AG09309 (cell line): Measurements from ENCODE around the gene CDC42BPA.

ENCODE experiments used
- DNase-seq: peaks from one replicate; pipeline ENCODE4 v3.0.0-alpha.2; 2010; ENCODE audit warnings: low read depth
- H3K4me3 ChIP-seq: 2 replicates; pipeline ENCODE4 v1.5.1; 2011; ENCODE audit warnings: mild to moderate bottlenecking, low read depth, low read length, moderate library complexity; ENCODE audit not compliant: control insufficient read depth
- TF ChIP-seq, protein P1 (sequence below): IDR thresholded peaks from 2 replicates; pipeline ENCODE4 v1.5.1; 2011; ENCODE audit warnings: mild to moderate bottlenecking, low read depth, low read length, inconsistent platforms; ENCODE audit not compliant: insufficient read depth, control insufficient read depth; ENCODE audit errors: missing control alignments

Gene CDC42BPA

DNA sequence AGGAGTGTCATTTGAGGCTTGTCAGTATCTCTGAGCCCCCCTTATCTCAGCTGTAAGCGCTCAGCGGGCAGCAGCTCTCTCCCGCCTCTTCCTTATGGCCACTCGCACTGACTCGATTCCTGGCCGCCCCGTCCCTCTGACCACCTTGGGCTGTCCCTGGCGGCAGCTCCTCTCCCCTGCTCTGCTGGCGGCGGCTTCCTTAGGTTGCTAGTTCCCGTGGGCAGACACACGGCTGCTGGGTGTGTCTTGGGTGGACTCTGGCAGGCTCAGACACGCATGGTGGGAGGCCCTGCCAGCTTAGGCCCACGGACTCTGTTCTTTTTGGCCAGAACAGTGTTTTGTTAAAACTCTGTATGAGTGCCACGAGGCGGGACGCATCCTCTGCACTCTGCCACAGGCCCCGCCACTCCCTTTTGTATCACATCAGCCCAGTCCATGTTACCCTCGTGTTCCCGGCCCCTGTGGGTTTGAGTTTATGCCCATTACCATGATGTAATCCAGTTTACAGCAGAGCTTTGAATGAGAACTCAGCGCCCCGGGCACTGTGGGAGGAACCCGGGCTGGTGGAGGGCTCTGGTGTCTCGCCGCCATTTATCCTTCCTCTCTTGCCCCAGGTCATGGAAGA, 332.3 kb downstream of the CDC42BPA start:
- TF ChIP-seq, protein P1, sequence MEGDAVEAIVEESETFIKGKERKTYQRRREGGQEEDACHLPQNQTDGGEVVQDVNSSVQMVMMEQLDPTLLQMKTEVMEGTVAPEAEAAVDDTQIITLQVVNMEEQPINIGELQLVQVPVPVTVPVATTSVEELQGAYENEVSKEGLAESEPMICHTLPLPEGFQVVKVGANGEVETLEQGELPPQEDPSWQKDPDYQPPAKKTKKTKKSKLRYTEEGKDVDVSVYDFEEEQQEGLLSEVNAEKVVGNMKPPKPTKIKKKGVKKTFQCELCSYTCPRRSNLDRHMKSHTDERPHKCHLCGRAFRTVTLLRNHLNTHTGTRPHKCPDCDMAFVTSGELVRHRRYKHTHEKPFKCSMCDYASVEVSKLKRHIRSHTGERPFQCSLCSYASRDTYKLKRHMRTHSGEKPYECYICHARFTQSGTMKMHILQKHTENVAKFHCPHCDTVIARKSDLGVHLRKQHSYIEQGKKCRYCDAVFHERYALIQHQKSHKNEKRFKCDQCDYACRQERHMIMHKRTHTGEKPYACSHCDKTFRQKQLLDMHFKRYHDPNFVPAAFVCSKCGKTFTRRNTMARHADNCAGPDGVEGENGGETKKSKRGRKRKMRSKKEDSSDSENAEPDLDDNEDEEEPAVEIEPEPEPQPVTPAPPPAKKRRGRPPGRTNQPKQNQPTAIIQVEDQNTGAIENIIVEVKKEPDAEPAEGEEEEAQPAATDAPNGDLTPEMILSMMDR = no peak
- no peak for DNase-seq
- H3K4me3 ChIP-seq = no peak overlapping the region

DNA sequence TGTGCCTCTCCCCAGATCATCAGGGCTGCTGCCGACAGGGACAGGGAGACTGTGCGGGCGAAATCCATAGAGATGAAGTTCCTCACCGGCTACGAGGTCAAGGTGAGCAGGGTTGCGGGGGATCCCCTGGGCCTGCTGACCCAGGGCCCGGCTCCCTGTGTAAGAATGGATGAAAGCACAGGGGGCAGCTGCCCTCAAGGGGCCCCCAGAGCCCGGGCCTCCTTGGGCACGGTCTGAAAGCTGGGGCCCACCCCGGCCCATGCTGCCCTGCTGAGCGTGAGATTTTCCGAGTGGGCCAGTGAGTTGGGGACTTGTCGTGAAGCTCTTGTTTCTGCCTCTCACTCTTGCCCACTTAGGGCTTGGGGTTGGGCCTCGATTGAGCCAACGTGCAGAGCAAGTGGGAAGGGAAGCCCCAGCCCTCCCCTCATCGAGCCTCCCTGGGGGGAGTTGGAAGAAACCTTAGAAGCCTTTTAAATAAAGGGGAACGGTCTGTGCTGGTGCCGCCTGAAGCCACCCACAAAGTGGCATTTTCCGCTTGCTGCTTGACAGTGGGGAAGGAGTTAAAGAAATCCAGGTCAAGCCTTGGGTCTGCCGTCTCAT, 333.0 kb downstream of the CDC42BPA start:
- no peak for DNase-seq
- no peak overlapping the region for H3K4me3 ChIP-seq
- TF ChIP-seq, protein P1 = no peak

DNA sequence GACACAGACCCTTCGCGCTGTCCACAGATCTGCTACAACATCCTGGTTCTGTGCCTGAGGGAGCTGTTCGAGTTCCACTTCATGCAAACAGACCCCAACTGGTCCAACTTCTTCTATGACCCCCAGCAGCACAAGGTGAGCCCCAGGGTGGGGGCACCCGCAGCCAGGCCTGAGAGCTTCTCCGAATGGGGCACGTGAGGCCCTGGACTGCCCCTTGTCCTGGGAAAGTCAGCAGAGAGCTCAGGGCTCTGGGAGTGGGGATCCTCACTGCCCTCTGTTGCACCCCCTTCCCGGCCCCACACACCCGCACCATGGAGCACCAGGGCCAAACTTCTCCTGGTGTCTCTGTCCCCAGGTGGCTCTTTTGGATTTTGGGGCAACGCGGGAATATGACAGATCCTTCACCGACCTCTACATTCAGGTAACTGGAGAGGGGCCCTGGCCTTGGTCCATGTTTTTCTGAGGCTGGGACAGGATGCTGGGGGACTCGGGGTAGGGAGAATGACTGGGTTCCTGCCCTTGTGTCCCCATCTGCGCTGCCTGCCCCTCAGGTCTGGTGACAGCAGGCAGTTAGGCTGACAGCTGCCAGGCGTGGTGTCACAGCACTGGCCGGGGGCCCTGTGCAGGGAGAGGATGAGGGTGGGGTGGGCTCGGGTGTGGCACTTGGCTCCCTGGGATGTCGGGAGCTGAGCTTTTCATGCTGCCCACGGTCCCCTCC, 333.6 kb downstream of the CDC42BPA start:
- no peak for DNase-seq
- no peak overlapping the region for H3K4me3 ChIP-seq
- TF ChIP-seq, protein P1 = no peak

DNA sequence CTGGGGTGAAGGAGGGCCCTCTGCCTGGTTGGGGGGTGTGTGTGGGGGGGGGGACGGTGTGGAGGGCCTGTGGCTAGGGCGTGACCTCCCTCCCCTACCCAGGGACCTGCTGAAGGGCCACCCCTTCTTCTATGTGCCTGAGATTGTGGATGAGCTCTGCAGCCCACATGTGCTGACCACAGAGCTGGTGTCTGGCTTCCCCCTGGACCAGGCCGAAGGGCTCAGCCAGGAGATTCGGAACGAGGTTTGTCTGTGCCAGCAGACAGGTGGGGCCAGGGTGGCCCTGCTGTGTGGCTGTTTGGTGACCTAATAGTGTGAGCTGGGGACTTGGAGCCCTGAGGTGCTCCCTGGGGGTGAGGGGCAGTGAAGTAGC, 334.3 kb downstream of the CDC42BPA start:
- TF ChIP-seq, protein P1 = no peak
- no peak for DNase-seq
- H3K4me3 ChIP-seq = no peak overlapping the region

DNA sequence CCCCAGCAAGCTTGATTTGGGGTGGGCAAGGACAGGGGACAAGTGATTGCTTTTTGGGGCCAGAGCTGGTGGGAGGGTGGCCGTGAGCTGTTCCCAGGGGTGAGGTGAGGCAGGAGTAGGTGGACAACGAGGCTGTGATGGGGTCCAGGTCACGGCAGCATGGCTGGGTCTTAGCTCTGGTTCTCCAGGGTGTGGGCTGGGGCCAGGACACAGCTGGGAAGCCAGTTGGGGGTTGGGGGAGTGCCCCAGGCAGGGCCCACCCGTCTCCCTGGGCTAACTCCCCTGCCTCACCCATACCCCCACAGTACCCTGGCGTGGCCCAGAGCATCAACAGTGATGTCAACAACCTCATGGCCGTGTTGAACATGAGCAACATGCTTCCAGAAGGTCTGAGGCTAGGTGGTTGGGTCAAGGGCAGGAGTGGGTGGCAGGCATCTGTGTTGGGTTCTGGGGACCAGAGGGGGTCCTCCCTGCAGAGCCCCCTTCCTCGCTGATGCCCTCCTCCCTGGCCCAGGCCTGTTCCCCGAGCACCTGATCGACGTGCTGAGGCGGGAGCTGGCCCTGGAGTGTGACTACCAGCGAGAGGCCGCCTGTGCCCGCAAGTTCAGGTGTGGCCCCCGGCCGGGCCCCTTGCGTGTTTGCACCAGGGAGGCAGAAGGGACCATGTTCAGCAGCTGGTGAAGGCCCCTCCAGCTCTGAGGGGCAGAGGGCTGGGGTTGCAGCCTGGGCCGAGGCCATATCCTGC, 334.9 kb downstream of the CDC42BPA start:
- TF ChIP-seq, protein P1 = no peak
- H3K4me3 ChIP-seq = no peak overlapping the region
- DNase-seq = no peak

DNA sequence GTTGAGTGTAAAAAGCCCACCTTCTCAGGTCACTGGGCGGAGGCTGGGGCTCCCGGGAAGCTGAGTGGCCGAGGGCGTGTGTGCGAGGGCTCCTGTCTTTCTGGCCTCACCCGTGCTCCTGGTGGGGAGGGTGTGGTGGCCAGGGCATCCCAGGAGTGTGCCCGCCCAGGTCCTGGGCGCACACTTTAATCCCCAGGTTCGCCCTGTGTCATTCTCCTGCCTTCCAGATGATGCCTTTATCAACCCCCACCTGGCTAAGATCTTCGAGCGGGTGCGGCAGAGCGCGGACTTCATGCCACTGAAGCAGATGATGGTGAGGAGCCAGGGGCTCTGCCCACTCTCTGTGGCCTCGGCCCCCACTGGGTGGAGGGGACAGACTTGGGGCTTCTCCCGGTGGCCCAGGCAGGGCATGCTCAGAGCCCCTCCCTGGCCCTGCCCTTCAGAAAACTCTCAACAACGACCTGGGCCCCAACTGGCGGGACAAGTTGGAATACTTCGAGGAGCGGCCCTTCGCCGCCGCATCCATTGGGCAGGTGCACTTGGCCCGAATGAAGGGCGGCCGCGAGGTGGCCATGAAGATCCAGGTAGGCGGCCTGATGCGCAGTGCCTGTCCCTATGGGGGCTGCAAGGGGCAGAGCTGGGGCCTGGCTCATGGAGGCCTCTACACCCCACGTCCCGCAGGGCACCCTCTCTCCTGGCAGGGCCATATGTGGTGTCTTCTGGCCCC, 335.7 kb downstream of the CDC42BPA start:
- no peak overlapping the region for H3K4me3 ChIP-seq
- TF ChIP-seq, protein P1 = no peak
- no peak for DNase-seq
